KMS-11 (cell line): Measurements from ENCODE around the gene INSYN1.

Experiments used
- H2AFZ ChIP-seq: fragments of 200-600 bp; sonication (generic); 2 replicates; pipeline ENCODE4 v1.6.1; 2016; ENCODE audit warnings: antibody characterized with exemption, mixed run types, low read depth
- H3K27ac ChIP-seq: fragments of 200-600 bp; sonication (generic); 2 replicates; pipeline ENCODE4 v1.6.1; 2016; ENCODE audit warnings: mild to moderate bottlenecking, mixed run types
- H3K27me3 ChIP-seq: fragments of 200-600 bp; sonication (generic); 2 replicates; pipeline ENCODE4 v1.6.1; 2017; ENCODE audit warnings: mild to moderate bottlenecking, low read depth, mixed run types, moderate library complexity; ENCODE audit not compliant: insufficient read depth
- H3K36me3 ChIP-seq: fragments of 200-600 bp; sonication (generic); 2 replicates; pipeline ENCODE4 v1.6.1; 2017; ENCODE audit warnings: mild to moderate bottlenecking, mixed run types; ENCODE audit not compliant: insufficient read depth
- H3K4me1 ChIP-seq: fragments of 200-600 bp; sonication (generic); 2 replicates; pipeline ENCODE4 v1.6.1; 2016; ENCODE audit warnings: mild to moderate bottlenecking, low read depth, mixed run types; ENCODE audit not compliant: poor library complexity, severe bottlenecking
- H3K4me2 ChIP-seq: fragments of 200-600 bp; sonication (generic); 2 replicates; pipeline ENCODE4 v1.7.0; 2016; ENCODE audit warnings: mild to moderate bottlenecking, mixed run types
- H3K4me3 ChIP-seq: fragments of 200-600 bp; sonication (generic); IDR thresholded peaks from 2 replicates; pipeline ENCODE4 v1.6.1; 2017; ENCODE audit warnings: low read depth, low read length, mixed read lengths; ENCODE audit not compliant: insufficient read depth
- H3K79me2 ChIP-seq: fragments of 200-600 bp; sonication (generic); 2 replicates; pipeline ENCODE4 v1.6.1; 2016; ENCODE audit warnings: low read depth, mixed run types; ENCODE audit not compliant: insufficient read depth
- H3K9ac ChIP-seq: fragments of 200-600 bp; sonication (generic); 2 replicates; pipeline ENCODE4 v1.6.1; 2016; ENCODE audit warnings: mild to moderate bottlenecking, mixed run types
- H4K20me1 ChIP-seq: fragments of 200-600 bp; sonication (generic); 2 replicates; pipeline ENCODE4 v1.6.1; 2016; ENCODE audit warnings: mild to moderate bottlenecking, mixed run types; ENCODE audit not compliant: insufficient read depth
- TF ChIP-seq, protein P1 (sequence below): fragments of 200-600 bp; sonication (generic); conservative IDR thresholded peaks from 2 replicates; pipeline ENCODE4 v1.6.1; 2017; ENCODE audit warnings: low read depth, mild to moderate bottlenecking, antibody characterized with exemption, low read length, moderate library complexity, mixed read lengths

The INSYN1 gene

DNA sequence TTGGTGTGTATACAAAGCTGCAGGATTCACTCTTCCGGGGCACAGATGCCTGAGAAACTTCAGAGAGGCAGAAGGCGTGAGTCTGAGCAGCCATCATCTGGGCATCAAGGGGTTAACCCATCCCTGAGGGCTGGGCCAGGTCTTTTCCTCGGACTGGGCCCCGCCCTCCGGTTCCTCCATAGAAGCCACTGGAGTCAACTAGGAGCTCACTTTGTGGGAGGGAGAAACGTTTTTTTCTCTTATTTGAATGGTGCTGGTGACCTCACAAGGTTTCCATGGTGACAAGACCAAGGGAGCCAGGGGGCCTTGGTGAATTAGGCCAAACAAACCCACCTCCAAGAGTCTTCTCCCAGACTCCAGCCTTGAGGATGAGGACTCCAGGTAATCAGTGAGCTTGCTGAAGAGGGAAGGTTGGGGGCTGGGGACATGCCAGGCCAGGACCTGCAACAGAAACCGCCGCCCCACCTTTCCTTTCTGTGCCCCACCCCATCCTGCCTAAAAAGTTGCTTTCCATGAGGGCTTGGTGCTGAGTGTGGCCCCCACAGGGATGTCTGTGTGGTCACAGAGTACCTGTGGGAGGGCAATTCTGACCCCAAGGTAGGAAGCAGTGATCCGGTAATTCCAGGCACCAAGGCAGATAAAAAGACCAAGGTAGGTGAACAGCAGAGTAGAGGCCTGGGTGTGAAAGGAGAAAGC, 14.8 kb upstream of the INSYN1 start:
- no peak overlapping the region for H3K4me2 ChIP-seq
- H3K4me1 ChIP-seq, result no peaks in the 10 kb centered on the region
- TF ChIP-seq, protein P1, sequence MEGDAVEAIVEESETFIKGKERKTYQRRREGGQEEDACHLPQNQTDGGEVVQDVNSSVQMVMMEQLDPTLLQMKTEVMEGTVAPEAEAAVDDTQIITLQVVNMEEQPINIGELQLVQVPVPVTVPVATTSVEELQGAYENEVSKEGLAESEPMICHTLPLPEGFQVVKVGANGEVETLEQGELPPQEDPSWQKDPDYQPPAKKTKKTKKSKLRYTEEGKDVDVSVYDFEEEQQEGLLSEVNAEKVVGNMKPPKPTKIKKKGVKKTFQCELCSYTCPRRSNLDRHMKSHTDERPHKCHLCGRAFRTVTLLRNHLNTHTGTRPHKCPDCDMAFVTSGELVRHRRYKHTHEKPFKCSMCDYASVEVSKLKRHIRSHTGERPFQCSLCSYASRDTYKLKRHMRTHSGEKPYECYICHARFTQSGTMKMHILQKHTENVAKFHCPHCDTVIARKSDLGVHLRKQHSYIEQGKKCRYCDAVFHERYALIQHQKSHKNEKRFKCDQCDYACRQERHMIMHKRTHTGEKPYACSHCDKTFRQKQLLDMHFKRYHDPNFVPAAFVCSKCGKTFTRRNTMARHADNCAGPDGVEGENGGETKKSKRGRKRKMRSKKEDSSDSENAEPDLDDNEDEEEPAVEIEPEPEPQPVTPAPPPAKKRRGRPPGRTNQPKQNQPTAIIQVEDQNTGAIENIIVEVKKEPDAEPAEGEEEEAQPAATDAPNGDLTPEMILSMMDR, result no peak
- H2AFZ ChIP-seq, result no peak overlapping the region
- H3K79me2 ChIP-seq, result no peaks in the 10 kb centered on the region
- H3K36me3 ChIP-seq, result no peaks in the 10 kb centered on the region
- no peaks in the 10 kb centered on the region; the same call in 1 of the 2 replicates for H3K27me3 ChIP-seq
- no peak overlapping the region for H3K27ac ChIP-seq
- no peak overlapping the region for H3K9ac ChIP-seq
- no peaks in the 10 kb centered on the region for H4K20me1 ChIP-seq
- no peak overlapping the region for H3K4me3 ChIP-seq

- H3K4me2 ChIP-seq, result no peak overlapping the region
- H2AFZ ChIP-seq, result no peak overlapping the region
- H3K9ac ChIP-seq, result no peak overlapping the region
- H3K27ac ChIP-seq, result no peak overlapping the region
- no peaks in the 10 kb centered on the region for H3K36me3 ChIP-seq
- no peaks in the 10 kb centered on the region for H3K79me2 ChIP-seq
- H3K27me3 ChIP-seq, result peaks cover 5% of the 10 kb centered on the region; the same call in 1 of the 2 replicates
- TF ChIP-seq, protein P1, result no peak
- H4K20me1 ChIP-seq, result no peaks in the 10 kb centered on the region
- H3K4me3 ChIP-seq, result no peak overlapping the region
- H3K4me1 ChIP-seq, result no peaks in the 10 kb centered on the region
Measured at GRCh38 chr15:73766598-73766997, 13.4 kb upstream of the INSYN1 start.

DNA sequence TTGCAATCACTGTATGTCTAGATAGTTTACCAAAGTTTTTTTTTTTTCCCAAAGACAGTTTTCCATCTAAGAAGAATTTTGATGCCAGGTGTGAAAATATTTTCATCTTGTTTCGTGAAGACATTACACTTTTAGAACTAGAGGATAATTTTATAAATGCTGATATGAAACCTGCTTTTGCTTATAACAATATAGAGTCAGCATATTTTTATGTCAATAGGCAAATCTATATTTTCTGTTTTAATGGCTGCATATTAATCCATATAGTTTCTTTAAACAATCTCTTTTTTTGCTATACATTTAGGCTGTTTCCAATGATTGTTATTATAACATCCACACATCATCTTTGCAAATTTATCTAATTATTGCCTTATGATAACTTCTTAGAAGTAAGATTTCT, 12.6 kb upstream of the INSYN1 start:
- no peaks in the 10 kb centered on the region for H4K20me1 ChIP-seq
- no peaks in the 10 kb centered on the region for H3K36me3 ChIP-seq
- H3K4me2 ChIP-seq, result no peak overlapping the region
- TF ChIP-seq, protein P1, result no peak
- no peak overlapping the region for H3K27ac ChIP-seq
- no peaks in the 10 kb centered on the region for H3K79me2 ChIP-seq
- H3K9ac ChIP-seq, result no peak overlapping the region
- no peak overlapping the region for H3K4me3 ChIP-seq
- no peak overlapping the region for H2AFZ ChIP-seq
- H3K4me1 ChIP-seq, result no peaks in the 10 kb centered on the region
- H3K27me3 ChIP-seq, result peaks cover 5% of the 10 kb centered on the region; the same call in 1 of the 2 replicates

DNA sequence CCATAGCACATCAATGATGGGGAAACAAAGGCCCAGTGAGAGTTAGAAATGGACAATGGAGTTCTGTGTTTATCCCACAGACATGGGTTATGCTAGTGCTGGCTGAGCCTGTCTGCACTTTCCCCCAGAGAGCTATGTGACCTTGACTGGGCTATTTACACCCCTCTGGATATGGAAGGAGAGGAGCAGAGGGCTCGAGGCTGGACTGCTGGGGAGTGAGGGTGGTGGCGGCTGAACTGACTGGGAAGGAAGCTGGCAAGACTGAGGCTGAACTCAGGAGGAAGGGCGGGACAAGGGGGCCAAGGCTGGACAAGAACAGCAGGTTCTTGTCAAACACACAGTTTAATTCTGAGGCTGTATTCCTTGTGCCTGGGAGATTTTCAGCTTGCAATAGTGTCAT, 10.8 kb upstream of the INSYN1 start:
- Histone ChIP-seq H3K36me3 (no peaks in the 10 kb centered on the region), H4K20me1 (no peaks in the 10 kb centered on the region), H3K9ac (no peak overlapping the region), H3K79me2 (no peaks in the 10 kb centered on the region), H3K4me2 (no peak overlapping the region), H3K4me3 (no peak overlapping the region), H3K4me1 (no peaks in the 10 kb centered on the region), H3K27ac (no peak overlapping the region), H2AFZ (no peak overlapping the region), H3K27me3 (peaks cover 5% of the 10 kb centered on the region; the same call in 1 of the 2 replicates)
- TF ChIP-seq, protein P1, result no peak
